HG03439 (cell line): Measurements from ENCODE around the gene SAMD4B.
"Not testable (repeated sequence)": the region's sequence is repeated elsewhere in the genome, so short reads cannot be mapped to it uniquely, and the experiment has no call there.

Experiments
- ATAC-seq: cut with Tn5 transposase; IDR thresholded peaks from one replicate; pipeline ENCODE4 v1.9.1; 2021; ENCODE audit warnings: mild to moderate bottlenecking, moderate library complexity; ENCODE audit not compliant: unreplicated experiment

Gene SAMD4B

GRCh38 chr19:39310558-39311311 lies 31.5 kb upstream of the SAMD4B start:
- ATAC-seq, result no peak

GRCh38 chr19:39314016-39314728 lies 28.0 kb upstream of the SAMD4B start:
- ATAC-seq, result no peak

DNA sequence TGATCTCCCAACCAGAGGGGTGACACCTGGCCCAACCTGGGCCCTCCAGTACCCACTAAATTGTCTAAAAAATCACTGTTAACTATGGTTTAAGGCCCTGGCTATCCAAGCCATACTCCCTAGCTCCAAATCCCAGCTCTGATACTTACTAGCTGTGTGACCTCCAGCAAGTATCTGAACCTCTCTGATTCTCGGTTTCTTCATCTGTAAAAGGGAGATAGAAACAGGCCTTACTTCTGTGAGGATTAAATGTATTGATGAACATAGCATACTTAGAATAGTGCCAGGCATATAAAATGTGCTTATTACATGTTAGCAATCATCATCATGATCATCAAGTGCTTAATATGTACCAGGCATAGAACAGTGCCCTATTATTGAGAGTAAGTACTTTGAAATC lies 26.3 kb upstream of the SAMD4B start:
- no peak for ATAC-seq

- no peak for ATAC-seq
Measured at GRCh38 chr19:39316627-39317321, 25.4 kb upstream of the SAMD4B start.

- ATAC-seq, result no peak
Measured at GRCh38 chr19:39317476-39317875, 24.7 kb upstream of the SAMD4B start.

- ATAC-seq, result no peak
Measured at GRCh38 chr19:39318071-39318470, 24.1 kb upstream of the SAMD4B start.

DNA sequence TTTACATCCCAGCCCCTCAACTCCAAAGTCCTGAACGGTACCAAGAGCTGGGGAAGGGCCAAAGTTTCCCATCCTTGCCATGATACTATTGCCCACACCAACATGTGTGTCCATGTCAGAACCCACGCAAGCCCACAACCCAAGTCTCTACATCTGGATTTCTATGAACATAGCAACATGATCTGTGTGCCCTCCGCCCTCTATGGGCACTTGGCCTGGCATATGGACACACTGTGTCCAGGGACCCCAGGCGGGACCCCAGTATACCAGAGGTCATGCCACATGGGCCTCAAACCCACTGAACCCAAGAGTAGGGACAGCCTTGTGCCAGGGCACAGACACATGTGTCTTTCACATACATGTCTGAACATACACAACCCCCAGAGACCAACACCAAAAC lies 23.5 kb upstream of the SAMD4B start:
- no peak for ATAC-seq

DNA sequence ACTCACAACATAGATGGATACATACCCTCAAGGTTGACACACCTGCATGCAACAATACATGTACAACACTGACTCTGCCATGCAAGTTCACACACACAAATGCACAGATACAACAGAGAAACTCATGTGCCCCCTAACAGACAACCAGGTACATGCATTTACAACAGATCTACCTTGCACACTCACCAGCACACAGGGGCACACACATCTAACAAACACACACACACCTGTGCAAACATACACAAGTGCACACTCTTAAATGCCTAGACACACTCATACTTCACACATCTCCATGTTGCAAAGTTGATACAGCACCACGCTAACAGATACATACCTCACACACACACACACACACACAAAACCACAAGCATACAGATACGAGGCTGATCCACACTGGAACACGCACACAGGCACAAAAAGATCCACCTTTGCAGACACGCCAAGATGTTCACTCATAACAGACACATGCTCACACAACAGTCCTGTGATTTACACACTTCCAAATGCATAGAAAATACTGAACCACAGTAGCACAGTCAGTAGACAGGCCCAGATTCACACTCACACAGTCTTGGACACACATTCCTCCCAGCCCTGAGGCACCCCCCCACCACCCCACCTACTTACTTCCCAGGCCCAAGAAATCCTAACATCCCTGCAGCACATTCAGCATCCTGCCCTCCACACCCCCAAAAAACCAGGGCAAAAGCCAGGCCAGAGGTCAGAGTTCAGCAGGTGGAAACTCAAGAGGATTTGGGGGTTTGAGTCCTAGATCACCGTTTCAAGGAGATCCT lies 22.9 kb upstream of the SAMD4B start:
- ATAC-seq, result no peak

- ATAC-seq, result no peak
Measured at GRCh38 chr19:39319892-39320248, 22.4 kb upstream of the SAMD4B start.

DNA sequence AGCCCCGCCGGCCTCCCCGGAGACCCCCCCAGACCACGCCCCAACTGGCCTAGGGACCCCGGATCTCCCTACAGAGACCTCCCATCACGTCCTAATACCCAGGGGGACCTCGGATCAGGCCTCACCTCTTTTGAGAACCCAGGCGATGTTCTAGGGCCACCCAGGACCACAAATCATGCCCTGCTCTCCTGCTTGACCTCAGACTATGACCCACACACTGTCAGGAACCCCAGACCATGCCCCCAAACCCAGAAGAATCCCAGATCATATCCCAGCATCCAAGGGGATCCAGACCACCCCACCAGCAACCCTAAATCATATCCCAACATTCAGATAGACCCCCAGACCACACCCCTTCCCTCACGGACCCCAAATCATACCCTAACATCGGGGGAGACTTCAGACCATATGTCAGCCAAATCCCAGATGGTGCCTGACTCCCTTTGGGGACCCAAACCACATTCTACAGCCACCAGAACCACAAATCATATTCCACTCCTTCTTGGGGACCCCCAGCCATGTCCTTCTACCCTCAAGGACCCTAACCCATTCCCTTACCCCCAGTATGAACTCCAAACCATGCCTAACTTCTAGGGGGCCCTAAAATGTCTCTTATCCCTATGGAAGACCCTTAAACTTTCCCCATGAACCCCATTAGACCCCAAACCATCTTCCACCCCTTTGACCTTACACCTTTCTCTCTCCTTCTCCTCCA lies 20.9 kb upstream of the SAMD4B start:
- ATAC-seq, result no peak

GRCh38 chr19:39321832-39322176 lies 20.4 kb upstream of the SAMD4B start:
- no peak for ATAC-seq

GRCh38 chr19:39324242-39324842 lies 17.9 kb upstream of the SAMD4B start:
- no peak for ATAC-seq

DNA sequence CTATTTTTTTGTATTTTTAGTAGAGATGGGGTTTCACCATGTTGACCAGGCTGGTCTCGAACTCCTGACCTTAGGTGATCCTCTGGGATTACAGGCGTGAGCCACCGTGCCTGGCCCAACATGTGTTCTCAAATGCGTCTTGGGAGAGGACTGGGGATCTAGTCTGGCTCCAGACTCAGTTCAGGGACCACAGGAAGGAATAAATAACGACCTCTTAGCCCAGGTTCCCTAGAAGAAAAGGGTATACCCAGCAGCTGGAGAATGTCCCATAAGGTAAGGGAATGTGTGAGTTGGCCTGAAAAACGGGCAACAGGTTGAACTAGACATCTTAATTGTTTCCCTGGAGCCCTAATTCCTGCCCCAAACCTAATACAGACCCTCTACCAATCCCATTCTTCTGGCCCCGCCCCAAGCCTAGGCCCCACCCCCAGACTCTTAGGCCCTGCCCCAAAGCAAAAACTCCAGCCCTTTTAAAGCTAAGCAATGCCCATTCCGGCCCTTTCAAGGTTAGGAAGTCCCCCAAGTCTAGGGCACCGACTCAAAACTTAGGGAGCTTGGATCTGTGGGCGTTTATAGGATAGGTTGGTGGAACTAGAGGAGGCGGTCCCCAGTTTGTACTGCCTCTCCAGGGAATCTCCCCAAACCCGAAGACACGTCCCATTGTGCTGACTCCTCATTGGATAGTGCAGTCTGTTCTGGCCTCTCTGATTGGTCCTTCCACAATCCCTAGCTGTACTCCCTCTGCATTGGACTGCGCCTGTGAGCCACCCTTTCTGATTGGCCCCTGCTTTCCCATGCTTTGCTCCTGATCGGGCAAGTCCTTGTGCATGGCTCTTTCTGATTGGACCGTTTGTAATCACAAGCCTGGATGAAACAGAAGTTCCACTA lies 16.2 kb upstream of the SAMD4B start:
- ATAC-seq, result no peak

- ATAC-seq, result no peak
Measured at GRCh38 chr19:39327363-39328045, 14.7 kb upstream of the SAMD4B start.

GRCh38 chr19:39328046-39328705 lies 14.0 kb upstream of the SAMD4B start:
- ATAC-seq, result no peak

DNA sequence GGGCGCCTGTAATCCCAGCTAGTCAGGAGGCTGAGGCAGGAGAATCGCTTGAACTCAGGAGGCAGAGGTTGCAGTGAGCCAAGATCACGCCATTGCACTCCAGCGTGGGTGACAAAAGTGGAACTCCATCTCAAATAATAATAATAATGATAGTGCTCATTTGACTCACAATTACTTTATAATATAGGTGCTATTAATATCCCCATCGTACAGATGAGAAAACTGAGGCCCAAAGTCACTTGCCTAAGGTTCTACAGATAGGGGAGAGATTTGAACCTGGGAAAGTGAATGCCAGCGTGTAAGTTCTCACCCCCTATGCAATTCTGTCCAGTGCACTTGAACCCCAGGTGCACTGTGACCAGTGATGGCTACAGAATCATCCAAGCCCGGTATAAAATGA lies 12.3 kb upstream of the SAMD4B start:
- ATAC-seq, result no peak

GRCh38 chr19:39332293-39332692 lies 9.9 kb upstream of the SAMD4B start:
- no peak for ATAC-seq

DNA sequence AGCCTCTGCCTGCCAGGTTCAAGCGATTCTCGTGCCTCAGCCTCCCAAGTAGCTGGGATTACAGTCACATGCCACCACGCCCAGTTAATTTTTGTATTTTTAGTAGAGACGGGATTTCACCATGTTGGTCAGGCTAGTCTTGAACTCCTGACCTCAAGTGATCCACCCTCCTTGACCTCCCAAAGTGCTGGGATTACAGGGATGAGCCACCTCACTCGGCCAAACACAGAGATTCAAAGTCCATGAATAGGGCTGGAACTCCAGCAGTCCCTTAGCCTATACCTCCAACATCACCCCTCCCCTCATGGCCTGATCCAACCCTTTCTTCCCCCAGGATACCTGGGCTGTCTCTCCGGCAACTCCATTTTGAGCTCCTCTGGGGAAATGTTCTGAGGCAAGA lies 9.5 kb upstream of the SAMD4B start:
- ATAC-seq, result not testable (repeated sequence)
